ENCODE data around the gene CD72.

The CD72 gene
- total RNA-seq = 1.4 to 8.3 (median 4.0) reads per million in 9 experiments

- H3K36me3 Mint-ChIP-seq (ENCODE audit: insufficient read depth) = peaks cover 4% of the 10 kb centered on the region
- H3K27me3 Mint-ChIP-seq = no peaks in the 10 kb centered on the region
- H3K4me1 Mint-ChIP-seq (ENCODE audit: low read depth in 2 of 2) = peaks cover 40 to 44% of the 10 kb centered on the region in 2 donors
- no peak for DNase-seq
- peak within 1 kb of the TSS; percentile 88 to 89 for H3K4me3 Mint-ChIP-seq
- no peak for ATAC-seq (replicated peaks)
- H3K27ac Mint-ChIP-seq = peak within 1 kb of the TSS; percentile 97 to 98
- H3K9me3 Mint-ChIP-seq = no peaks in the 10 kb centered on the region
Observed at GRCh38 chr9:35618325-35618727, at the start of gene CD72. TSS of gene CD72 (minus strand) at chr9:35618413. CDS start at chr9:35618303, 110 bp downstream.

- Mint-ChIP-seq H3K27me3 (no peaks in the 10 kb centered on the region), H3K9me3 (no peaks in the 10 kb centered on the region), H3K4me3 (no peak overlapping the region), H3K36me3 (ENCODE audit: insufficient read depth) (peaks cover 3% of the 10 kb centered on the region), H3K27ac (no peak overlapping the region), H3K4me1 (ENCODE audit: low read depth in 2 of 2) (peaks cover 20 to 21% of the 10 kb centered on the region in 2 donors)
- ATAC-seq (replicated peaks) = no peak
- no peak for DNase-seq
Observed at GRCh38 chr9:35667939-35668338, 49.7 kb upstream of the CD72 start.

DNA sequence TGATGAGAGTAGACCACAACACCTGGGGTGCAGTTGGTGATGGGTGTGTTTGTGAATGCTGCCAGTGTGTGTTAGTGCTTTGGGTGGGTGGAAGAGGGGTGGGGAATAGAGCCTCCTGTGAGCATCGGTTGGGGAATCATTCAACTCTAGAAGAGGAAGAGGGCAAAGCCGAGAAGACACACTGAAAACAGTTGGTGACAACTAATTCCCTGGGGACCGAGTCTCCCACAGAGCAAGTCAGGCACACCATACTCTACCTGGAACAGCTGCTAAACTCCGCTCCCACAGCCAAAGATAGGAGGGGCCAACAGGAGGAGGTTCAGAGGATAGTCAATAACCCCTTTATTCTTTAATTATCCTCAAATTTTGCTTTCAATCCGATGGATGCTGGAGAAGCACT lies 48.3 kb upstream of the CD72 start:
- Mint-ChIP-seq H3K4me3 (peak overlapping the region in 1 of 2 donors; percentile 89), H3K27ac (peak overlapping the region in 1 of 2 donors; percentile 61), H3K4me1 (ENCODE audit: low read depth in 2 of 2) (peaks cover 34 to 35% of the 10 kb centered on the region in 2 donors), H3K36me3 (ENCODE audit: insufficient read depth) (peaks cover 8% of the 10 kb centered on the region), H3K9me3 (no peaks in the 10 kb centered on the region), H3K27me3 (no peaks in the 10 kb centered on the region)
- no peak for ATAC-seq (replicated peaks)
- no peak for DNase-seq

- ATAC-seq (replicated peaks) (no peak), DNase-seq (no peak)
- Mint-ChIP-seq H3K36me3 (ENCODE audit: insufficient read depth) (peaks cover 12% of the 10 kb centered on the region), H3K27ac (peak overlapping the region in 1 of 2 donors; percentile 61), H3K4me3 (peak overlapping the region in 1 of 2 donors; percentile 89), H3K9me3 (no peaks in the 10 kb centered on the region), H3K4me1 (ENCODE audit: low read depth in 2 of 2) (peaks cover 36% of the 10 kb centered on the region in 2 donors), H3K27me3 (no peaks in the 10 kb centered on the region)
Observed at GRCh38 chr9:35666045-35666444, 47.8 kb upstream of the CD72 start.

GRCh38 chr9:35665471-35665818 lies 47.2 kb upstream of the CD72 start:
- Mint-ChIP-seq H3K27me3 (no peaks in the 10 kb centered on the region), H3K4me1 (ENCODE audit: low read depth in 2 of 2) (peaks cover 42% of the 10 kb centered on the region in 2 donors), H3K27ac (peak overlapping the region; percentile 82 to 100), H3K4me3 (peak overlapping the region; percentile 86 to 89), H3K36me3 (ENCODE audit: insufficient read depth) (peaks cover 18% of the 10 kb centered on the region), H3K9me3 (no peaks in the 10 kb centered on the region)
- ATAC-seq (replicated peaks) (no peak), DNase-seq (no peak)

DNA sequence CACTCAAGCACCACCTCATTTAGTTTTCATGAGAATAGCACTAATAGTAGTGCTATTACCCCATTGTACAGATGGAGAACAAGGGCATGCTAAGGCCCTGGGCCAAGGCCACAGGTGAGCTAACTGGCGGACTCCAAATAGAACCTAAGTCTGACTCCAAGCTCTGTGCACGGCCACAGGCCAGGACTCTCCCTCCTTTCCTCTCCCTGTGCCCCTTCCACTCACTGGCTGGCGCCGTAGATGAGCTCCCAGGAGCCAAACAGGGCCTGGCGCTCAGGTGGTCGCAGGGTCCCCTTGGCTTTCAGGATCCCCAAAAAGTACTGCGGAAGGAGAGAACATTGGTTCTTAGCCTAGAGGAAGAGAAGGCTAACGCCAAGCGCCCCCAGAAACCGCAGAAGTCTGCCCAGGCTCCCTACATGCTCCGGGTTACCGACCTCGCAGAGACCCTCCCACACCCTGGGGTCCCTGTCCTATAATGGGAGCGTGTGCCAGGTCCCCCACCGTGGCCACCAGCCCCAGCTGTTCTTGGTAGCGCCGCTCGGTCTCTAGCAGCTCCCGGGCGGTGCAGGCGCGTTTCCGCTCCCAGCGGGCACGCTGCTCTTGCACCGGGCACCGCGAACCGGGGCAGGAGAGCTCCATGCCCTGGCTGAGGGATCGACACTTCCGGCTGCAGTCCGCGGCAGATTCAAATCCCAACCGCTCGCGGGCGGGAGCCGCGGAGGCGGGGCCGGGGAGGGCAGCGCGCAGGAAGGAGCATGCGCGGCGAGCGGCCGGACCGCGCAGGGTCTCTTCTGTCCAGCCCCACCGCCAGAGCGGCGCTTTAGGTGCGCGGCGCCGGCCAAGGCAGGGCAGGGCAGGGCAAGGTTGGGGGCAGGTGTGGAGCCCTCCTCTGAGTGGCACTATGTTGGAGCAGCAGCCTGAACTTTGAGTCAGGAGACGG lies 46.6 kb upstream of the CD72 start, which contains the start of gene ARHGEF39:
TSS of gene ARHGEF39 (minus strand) at position 665 of the 940 bp plus-strand sequence. CDS start at position 639, 26 bp downstream.
- no peaks in the 10 kb centered on the region for H3K27me3 Mint-ChIP-seq
- ATAC-seq (replicated peaks) = peak; percentile 62
- peak within 1 kb of the TSS; percentile 82 to 100 for H3K27ac Mint-ChIP-seq
- no peaks in the 10 kb centered on the region for H3K9me3 Mint-ChIP-seq
- H3K36me3 Mint-ChIP-seq (ENCODE audit: insufficient read depth) = peaks cover 24% of the 10 kb centered on the region
- peaks cover 48 to 49% of the 10 kb centered on the region in 2 donors for H3K4me1 Mint-ChIP-seq (ENCODE audit: low read depth in 2 of 2)
- H3K4me3 Mint-ChIP-seq = peak within 1 kb of the TSS; percentile 86 to 89
- peak; percentile 47 to 60 (median 57) for DNase-seq

- Mint-ChIP-seq H3K4me1 (ENCODE audit: low read depth in 2 of 2) (peaks cover 63 to 65% of the 10 kb centered on the region in 2 donors), H3K27ac (peak overlapping the region; percentile 100), H3K9me3 (peaks cover 0 to 2% of the 10 kb centered on the region in 2 donors), H3K27me3 (no peaks in the 10 kb centered on the region), H3K4me3 (peak overlapping the region; percentile 70 to 91), H3K36me3 (ENCODE audit: insufficient read depth) (peaks cover 45% of the 10 kb centered on the region)
- ATAC-seq (replicated peaks) (no peak), DNase-seq (no peak)
Observed at GRCh38 chr9:35662437-35662836, 44.2 kb upstream of the CD72 start.

DNA sequence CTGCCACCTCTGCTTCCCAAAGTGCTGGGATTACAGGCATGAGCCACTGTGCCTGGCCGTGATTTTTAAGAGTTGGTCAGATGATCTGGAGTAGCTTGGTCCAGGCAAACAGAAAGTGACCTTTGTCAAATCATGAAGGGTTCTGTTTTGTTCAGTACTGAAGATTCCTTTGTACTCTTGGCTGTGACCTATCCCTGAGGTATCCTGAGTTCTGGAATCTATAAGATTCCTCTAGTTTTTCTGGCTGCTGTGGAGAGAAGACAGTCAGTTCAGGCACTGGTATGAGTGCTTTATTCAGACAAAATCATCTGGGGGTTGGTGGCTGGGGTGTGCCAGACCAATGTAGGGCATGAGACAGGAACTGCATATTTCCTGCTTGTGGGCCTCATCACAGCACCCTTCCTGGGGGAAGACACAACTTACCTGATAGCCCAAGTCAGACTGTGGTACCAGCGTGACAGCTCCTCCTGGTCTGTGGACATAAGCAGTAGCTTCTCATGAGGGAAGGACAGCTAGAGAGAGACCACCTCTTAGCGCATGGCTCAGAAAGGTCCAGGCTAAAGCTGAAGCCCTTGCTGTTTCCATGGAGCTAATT lies 43.6 kb upstream of the CD72 start:
- DNase-seq (peak in 2 of 3 experiments; percentile 43 to 55), ATAC-seq (replicated peaks) (peak; percentile 45)
- H3K4me1 Mint-ChIP-seq (ENCODE audit: low read depth in 2 of 2) = peaks cover 69 to 70% of the 10 kb centered on the region in 2 donors
- H3K27me3 Mint-ChIP-seq = no peaks in the 10 kb centered on the region
- peaks cover 51% of the 10 kb centered on the region for H3K36me3 Mint-ChIP-seq (ENCODE audit: insufficient read depth)
- H3K4me3 Mint-ChIP-seq = peak overlapping the region; percentile 70 to 91
- peak overlapping the region; percentile 100 for H3K27ac Mint-ChIP-seq
- H3K9me3 Mint-ChIP-seq = peaks cover 0 to 2% of the 10 kb centered on the region in 2 donors

DNA sequence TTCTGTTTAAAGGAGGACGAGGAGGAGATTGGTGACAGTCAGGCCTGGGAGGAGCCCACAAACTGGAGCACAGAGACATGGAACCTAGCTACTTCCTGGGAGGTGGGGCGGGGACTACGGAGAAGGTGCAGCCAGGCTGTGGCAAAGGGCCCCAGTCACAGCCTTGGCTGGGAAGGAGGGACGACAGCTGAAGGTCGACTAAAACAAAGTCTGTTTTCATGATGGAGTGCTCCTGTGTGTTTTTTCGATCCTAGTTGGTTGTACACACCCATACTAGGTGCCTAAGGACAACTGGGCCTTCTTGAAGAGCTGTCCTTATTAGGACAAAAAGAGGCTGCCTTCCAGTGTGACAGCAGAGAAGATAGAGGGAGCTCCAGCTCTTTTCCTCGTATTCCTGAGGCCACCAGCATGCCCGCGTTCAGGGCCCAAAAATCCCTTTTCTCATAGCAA lies 42.8 kb upstream of the CD72 start:
- Mint-ChIP-seq H3K9me3 (peaks cover 0 to 2% of the 10 kb centered on the region in 2 donors), H3K4me1 (ENCODE audit: low read depth in 2 of 2) (peaks cover 77 to 78% of the 10 kb centered on the region in 2 donors), H3K27ac (peak overlapping the region; percentile 100), H3K4me3 (peak overlapping the region; percentile 91 to 92), H3K27me3 (no peaks in the 10 kb centered on the region), H3K36me3 (ENCODE audit: insufficient read depth) (peaks cover 59% of the 10 kb centered on the region)
- ATAC-seq (replicated peaks) (no peak), DNase-seq (no peak)

DNA sequence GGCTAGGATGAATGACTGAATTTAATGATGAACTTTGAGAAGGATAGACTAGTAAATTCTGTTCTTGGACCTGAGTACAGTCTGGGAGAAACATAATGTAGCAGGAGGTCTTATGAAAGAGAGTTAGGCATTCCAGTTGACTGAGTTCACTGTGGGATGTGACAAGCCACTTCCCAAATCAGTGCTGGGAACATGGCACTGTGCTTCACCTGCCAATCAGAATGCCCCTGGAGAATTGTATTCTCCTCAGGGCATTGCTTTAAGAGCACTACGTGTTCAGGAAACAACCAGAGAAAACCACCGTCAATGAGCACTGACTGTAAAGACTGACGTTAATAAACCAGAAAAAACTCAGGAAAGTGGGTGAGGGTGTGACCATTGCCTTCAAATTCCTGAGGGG lies 41.1 kb upstream of the CD72 start:
- H3K4me1 Mint-ChIP-seq (ENCODE audit: low read depth in 2 of 2) = peaks cover 72 to 74% of the 10 kb centered on the region in 2 donors
- DNase-seq = no peak
- no peaks in the 10 kb centered on the region for H3K27me3 Mint-ChIP-seq
- H3K9me3 Mint-ChIP-seq = peaks cover 0 to 2% of the 10 kb centered on the region in 2 donors
- H3K4me3 Mint-ChIP-seq = peak overlapping the region; percentile 91 to 92
- ATAC-seq (replicated peaks) = no peak
- peaks cover 59% of the 10 kb centered on the region for H3K36me3 Mint-ChIP-seq (ENCODE audit: insufficient read depth)
- H3K27ac Mint-ChIP-seq = peak overlapping the region; percentile 100

DNA sequence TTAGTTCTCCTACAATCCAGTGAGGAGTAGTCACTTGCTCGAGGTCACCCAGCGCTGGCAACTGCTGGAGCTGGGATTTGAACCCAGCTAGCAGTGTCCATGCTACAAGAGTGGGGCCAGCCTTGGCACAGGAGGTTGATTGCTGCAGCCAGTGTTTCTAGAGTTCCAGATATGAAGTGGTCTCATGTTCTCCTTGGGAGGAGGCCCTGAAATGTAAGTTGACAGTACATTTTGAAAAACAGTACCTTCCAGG lies 40.7 kb upstream of the CD72 start:
- H3K4me3 Mint-ChIP-seq = peak overlapping the region; percentile 91 to 92
- H3K4me1 Mint-ChIP-seq (ENCODE audit: low read depth in 2 of 2) = peaks cover 68 to 70% of the 10 kb centered on the region in 2 donors
- no peaks in the 10 kb centered on the region for H3K27me3 Mint-ChIP-seq
- no peak for DNase-seq
- no peak for ATAC-seq (replicated peaks)
- peaks cover 59% of the 10 kb centered on the region for H3K36me3 Mint-ChIP-seq (ENCODE audit: insufficient read depth)
- H3K27ac Mint-ChIP-seq = peak overlapping the region; percentile 100
- peaks cover 0 to 2% of the 10 kb centered on the region in 2 donors for H3K9me3 Mint-ChIP-seq

- ATAC-seq (replicated peaks) (peak; percentile 54), DNase-seq (peak; percentile 78 to 83 (median 82))
- Mint-ChIP-seq H3K36me3 (ENCODE audit: insufficient read depth) (peaks cover 56% of the 10 kb centered on the region), H3K4me1 (ENCODE audit: low read depth in 2 of 2) (peaks cover 66% of the 10 kb centered on the region in 2 donors), H3K27ac (peak within 1 kb of the TSS; percentile 100), H3K27me3 (no peaks in the 10 kb centered on the region), H3K4me3 (peak within 1 kb of the TSS; percentile 91 to 92), H3K9me3 (peaks cover 0 to 2% of the 10 kb centered on the region in 2 donors)
Observed at GRCh38 chr9:35658137-35658967, 40.1 kb upstream of the CD72 start, which contains the start of gene CCDC107. TSS of gene CCDC107 (plus strand) at chr9:35658292. CDS start at chr9:35658380, 88 bp downstream.
